ENCODE measurements around the gene STUM.

The STUM gene

DNA sequence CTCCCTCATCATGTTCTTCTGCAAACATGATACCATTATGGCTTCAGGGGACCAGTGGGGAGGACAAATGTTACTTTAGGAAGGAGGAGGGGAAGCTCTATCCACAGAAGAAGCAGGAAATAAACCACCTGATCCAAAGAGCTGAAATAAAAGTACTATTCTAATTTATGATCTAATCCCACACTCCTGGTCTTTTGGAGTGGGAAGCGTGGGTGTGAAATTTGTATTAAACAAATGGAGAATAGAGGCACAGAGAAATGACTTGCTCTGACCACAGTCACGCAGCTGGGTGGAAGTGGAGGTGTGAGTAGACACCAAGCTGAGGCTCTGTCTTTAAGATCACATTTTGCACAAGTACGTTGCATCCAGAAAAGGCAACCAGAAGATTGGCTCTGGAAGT lies 14.5 kb upstream of the STUM start:
- no peak for DNase-seq (ENCODE audit: low read depth)

DNA sequence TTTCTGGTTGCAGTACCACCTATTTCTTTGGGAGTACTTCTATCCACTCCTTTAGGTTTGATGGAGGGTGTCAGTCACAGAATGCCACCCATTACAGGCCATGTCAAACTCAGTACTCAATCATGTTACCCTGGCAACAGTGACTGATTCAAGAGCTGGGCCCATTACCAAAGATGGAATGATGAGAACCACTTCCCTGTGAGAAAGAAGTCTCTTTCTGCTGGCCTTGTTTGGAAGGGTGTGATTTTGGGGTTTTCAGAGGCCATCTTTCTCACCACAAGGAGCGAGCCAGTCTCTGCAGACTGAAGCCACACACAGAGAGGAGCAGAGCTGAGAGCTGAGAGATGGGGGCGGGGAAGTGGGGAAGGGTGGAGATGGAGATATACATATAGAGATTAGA lies 13.9 kb upstream of the STUM start:
- DNase-seq (ENCODE audit: low read depth): no peak

DNA sequence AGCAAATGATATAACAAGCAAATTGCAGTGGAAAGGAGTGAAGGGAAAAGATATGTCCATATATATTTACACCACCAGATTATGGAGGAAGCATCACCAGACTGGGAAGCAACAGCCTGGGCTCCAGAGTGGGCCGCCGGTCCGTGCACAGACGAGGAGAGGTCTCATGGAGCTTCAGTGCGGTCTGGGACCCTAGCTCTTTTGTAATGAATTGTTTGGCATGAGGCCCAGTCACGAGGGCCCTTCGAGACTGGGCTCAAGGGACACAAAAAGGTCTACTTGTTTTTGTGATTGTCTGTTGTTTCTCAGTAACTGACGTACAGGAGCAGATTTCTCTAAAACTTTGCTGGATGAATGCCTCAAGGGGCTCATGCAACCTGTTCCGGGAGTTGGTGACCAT lies 12.9 kb upstream of the STUM start:
- DNase-seq (ENCODE audit: low read depth): no peak

- no peak for DNase-seq (ENCODE audit: low read depth)
Measured at GRCh38 chr1:226541231-226541630, 7.3 kb upstream of the STUM start.

GRCh38 chr1:226541631-226542622 lies 6.6 kb upstream of the STUM start:
- no peak for DNase-seq (ENCODE audit: low read depth)

DNA sequence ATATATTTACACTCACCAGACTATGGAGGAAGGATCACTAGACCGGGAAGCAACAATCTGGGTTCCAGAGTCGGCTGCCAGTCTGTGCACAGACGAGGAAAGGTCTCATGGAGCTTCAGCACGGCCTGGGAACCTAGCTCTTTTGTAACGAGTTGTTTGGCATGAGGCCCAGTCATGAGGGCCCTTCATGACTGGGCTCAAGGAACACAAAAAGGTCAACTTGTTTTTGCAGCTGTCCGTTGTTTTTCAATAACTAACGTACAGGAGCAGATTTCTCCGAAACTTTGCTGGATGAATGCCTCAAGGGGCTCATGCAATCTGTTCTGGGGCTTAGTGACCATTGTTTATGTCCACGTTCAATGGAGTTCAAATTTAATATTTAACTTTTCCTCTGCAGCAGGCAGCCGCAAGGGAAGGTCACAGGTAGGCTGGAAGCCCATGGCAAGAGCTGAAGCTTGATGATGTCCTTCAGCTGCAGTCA lies 5.9 kb upstream of the STUM start:
- no peak for DNase-seq (ENCODE audit: low read depth)

DNA sequence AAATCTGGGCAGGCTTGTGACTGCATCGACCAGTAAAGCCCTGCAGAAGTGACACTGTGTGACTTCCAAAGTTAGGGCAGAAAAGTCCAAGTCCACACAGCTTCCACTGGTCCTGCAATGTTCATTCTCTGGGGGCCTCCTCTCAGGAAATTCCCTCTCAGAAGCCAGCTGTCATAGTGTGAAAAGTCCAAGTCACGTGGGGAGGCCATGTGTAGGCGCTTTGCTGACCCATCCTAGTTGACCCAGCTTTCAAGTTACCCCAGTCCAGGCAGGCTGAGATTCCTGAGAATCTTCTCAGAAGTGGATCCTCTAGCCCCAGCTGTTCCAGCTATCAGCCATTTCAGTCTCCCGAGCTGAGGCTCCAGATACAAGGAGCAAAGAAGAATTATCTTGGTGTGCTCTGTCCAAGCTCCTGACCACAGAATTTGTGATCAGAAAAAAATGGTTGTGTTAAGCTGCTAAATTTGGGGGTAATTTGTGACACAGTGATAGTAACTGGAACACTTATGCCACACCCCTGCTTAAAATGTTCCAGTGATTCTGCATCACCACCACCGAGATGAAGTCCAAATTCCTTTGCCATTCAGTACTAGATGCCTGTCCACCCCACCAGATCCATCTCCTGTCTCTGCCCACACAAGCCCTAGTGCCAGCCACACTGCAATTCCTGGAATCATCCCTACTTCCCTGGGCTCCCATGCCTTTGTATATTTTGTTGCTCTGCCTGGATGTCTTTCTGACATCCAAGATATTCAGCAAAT lies 2.5 kb upstream of the STUM start:
- DNase-seq (ENCODE audit: low read depth): no peak

GRCh38 chr1:226546926-226547325 lies 1.6 kb upstream of the STUM start:
- DNase-seq (ENCODE audit: low read depth): no peak

- peak; percentile 20 for DNase-seq (ENCODE audit: low read depth)
Measured at GRCh38 chr1:226547754-226548191, 791 bp upstream of the STUM start.

- DNase-seq (ENCODE audit: low read depth): no peak
Measured at GRCh38 chr1:226549094-226549936, 751 bp downstream of the STUM start.

- DNase-seq (ENCODE audit: low read depth): no peak
Measured at GRCh38 chr1:226549937-226550671, 1.5 kb downstream of the STUM start.

GRCh38 chr1:226550672-226551041 lies 2.1 kb downstream of the STUM start:
- no peak for DNase-seq (ENCODE audit: low read depth)

DNA sequence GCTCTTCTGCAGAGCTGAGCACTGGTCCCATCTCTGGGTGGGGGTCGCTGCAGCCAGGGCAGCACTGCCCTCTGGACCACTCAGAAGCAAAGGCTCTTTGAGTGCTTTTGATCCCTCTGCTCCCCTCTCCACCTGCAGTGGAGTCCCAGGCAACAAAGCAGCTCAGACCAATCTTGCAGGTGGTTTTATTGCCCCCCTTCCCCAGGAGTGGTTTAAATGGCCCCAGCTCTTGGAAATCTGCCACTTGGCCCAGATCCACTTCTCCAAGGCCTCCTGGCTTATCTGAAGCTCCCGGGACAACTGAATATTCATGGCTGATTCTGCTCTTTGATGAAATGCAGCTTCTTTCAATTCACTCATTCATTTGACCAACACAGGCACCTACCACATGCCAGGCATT lies 2.7 kb downstream of the STUM start:
- DNase-seq (ENCODE audit: low read depth): no peak

DNA sequence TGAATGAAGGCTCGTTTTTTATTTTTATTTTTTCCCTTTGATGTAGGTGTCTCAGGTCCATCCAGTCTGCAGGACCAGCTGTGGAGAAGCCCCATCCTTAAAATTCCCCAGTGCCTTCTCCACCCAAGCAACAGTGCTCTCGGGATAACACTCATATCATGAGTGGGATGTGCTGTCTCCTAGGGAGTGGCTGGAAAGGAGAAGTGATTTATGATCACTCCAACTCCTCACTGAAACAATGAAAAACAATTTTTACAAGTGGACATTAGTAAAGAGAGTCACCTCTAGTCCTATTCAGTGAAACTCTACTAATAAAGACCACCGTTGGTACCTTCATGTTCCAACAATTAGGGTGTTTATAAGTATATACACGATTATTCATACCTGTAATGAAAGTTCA lies 3.5 kb downstream of the STUM start:
- DNase-seq (ENCODE audit: low read depth): no peak

DNA sequence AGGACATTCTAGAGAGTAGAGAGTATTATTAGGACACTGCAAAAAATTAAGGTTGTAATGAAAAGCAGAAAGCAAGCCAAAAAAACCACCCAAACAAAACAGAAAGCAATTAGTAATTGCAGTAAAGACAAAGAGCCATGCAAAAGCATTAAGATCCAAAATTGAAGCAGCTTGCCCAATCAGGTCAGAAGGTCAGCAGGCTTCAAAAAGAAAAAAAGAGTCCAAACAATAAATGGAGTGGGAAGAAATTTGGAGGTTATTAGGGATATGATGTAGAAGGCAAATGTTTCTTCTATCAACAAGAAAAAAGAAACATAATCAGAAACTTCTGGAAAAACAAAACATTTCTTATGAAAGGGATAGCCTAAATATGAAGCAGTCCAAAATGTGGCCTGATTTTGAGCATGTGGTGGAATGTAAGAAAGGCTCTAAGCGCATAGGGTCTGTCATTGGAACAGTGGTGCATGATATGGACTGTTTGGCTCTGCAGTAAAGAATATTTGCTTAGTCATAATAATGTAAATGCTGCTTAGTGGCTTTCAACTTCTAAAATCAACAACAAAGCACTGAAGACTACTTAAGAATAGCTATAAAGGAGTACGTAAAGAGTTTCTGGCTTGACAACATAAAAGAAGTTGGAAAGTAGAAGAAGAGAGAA lies 4.8 kb downstream of the STUM start:
- DNase-seq (ENCODE audit: low read depth): no peak

- DNase-seq (ENCODE audit: low read depth): no peak
Measured at GRCh38 chr1:226553924-226554282, 5.3 kb downstream of the STUM start.

GRCh38 chr1:226555092-226555491 lies 6.5 kb downstream of the STUM start:
- DNase-seq (ENCODE audit: low read depth): no peak

- DNase-seq (ENCODE audit: low read depth): no peak
Measured at GRCh38 chr1:226557424-226557823, 8.9 kb downstream of the STUM start.

GRCh38 chr1:226558036-226558650 lies 9.6 kb downstream of the STUM start:
- DNase-seq (ENCODE audit: low read depth): no peak

DNA sequence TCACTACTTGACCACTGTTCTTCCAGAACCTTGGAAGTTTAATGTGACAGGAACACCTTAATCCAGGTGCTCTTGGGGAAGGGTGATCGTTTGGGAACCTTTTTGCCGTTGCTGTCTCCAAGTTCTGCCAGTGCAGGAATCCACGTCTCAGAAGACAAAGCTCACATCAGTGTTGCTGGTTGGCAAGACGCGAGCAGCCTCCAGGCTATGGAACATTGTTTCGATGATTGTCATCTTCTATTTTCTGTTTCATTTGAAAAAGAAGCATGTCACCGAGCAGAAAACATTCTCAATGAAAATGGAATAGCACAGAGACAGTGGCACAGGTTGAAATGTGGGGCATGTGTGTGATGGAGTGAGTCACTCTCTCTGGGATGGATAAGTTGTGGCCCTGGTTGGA lies 11.7 kb downstream of the STUM start:
- DNase-seq (ENCODE audit: low read depth): no peak

DNA sequence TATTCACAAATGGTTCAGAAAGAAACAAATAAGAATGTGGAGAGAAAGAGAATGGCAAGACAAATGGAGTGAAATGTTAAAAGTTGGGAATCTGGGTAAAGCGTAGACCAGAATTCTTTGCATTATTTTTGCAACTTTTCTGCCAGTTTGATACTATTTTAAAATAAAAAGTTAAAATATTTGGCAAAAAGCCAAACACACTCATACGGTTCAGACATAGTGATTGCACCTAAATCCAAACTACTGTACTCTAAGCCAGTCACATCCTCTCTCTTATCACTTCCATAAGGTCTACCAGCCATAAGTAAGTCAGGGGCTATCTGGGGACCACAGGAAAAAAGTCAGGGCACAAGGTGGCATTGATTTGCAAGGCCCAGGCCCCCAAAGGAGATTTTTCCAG lies 14.4 kb downstream of the STUM start:
- no peak for DNase-seq (ENCODE audit: low read depth)

Data from stimulated activated CD8-positive, alpha-beta memory T cell treated with anti-CD3 and anti-CD28 coated beads, Interleukin-12 subunit alpha, Interleukin-12 subunit beta, amount 100 ng/mL, for 4 hours (primary cell).